H1 (cell line): ENCODE data around the gene LCA5L. TPM values are rescaled to one million over a fixed set of nuclear protein-coding genes. Genes with fewer than 3 reads are reported as not detected.

Experiments
- ATF2 ChIP-seq: IDR thresholded peaks from 2 replicates; pipeline ENCODE4 v1.6.1; 2012; ENCODE audit warnings: low read length, inconsistent platforms
- polyA plus RNA-seq, 7 experiments: library from polyadenylated mRNA; depleted of rRNA in 3 of 7; stranded (reverse) in 5 of 7; unstranded in 2 of 7; fragments of >200 nt in 5 of 7; fragments of 200-250 nt in 2 of 7; gene quantifications; 1 replicate in 5 of 7; 2 replicates in 1 of 7; 4 replicates in 1 of 7; pipeline versions ENCODE4 v1.2.1 to v1.2.3, GENCODE V29; 2011 to 2013; ENCODE audit warnings: missing spikeins in 2 of 7, mixed read lengths in 2 of 7
- total RNA-seq: library from RNA; stranded (reverse); fragmentation: NEBNext Ultra II Directional; extraction: Animal tissue kit (Norgen Biotek cat#: 25700); gene quantifications from 2 replicates; pipeline ENCODE4 v1.2.1, GENCODE V29; 2021

LCA5L gene
- total and polyA plus RNA-seq, 2 of the 8 experiments (the other 6 are each of a cell fraction or from before 2014, with no cell fraction given), result 0.11 to 0.84 TPM

- no peak for TF ChIP-seq ATF2
Measured at GRCh38 chr21:39479814-39480182, 34.2 kb upstream of the LCA5L start (continued).
